Measurements from ENCODE around the gene CCNY. TPM values are rescaled to one million over a fixed set of nuclear protein-coding genes. Genes with fewer than 3 reads are reported as not detected.

CCNY gene
- total and polyA plus RNA-seq, 2 donors (not counting 1 experiment from before 2014, with no cell fraction given), result 34.1 to 64.9 TPM

GRCh38 chr10:35498693-35499092, 162.4 kb downstream of the CCNY start:
- peaks cover 3 to 8% of the 10 kb centered on the region in 2 experiments for H3K36me3 ChIP-seq (replicated peaks in 1 of 2; ENCODE audit: control extremely low read depth in 1 of 2, control insufficient read depth in 1 of 2, extremely low read depth in 1 of 2, insufficient read depth in 2 of 2, low read length in 1 of 2)
- peaks cover 54% of the 10 kb centered on the region for H3K79me2 ChIP-seq (ENCODE audit: control insufficient read depth, insufficient read depth, low read length)
- H2AFZ ChIP-seq (ENCODE audit: insufficient read depth, low read depth, low read length, poor library complexity, severe bottlenecking), result no peak overlapping the region
- peak overlapping the region; percentile 71 for H3K4me3 Mint-ChIP-seq
- peaks cover 59 to 65% of the 10 kb centered on the region in 2 donors for H3K4me1 ChIP-seq (ENCODE audit: control insufficient read depth in 2 of 2, insufficient read depth in 2 of 2, low read length in 2 of 2)
- H3K9ac ChIP-seq (ENCODE audit: low read length), result peak overlapping the region; percentile 42
- H3K9me3 Mint-ChIP-seq (ENCODE audit: insufficient read depth), result no peaks in the 10 kb centered on the region
- H3K27ac ChIP-seq (ENCODE audit: low read length in 2 of 2), result peak overlapping the region; percentile 5 to 68
- peak overlapping the region; percentile 73 for H3K27ac Mint-ChIP-seq
- no peak overlapping the region for H3K4me3 ChIP-seq (ENCODE audit: control extremely low read depth in 1 of 5, extremely low read depth in 1 of 5, insufficient read depth in 1 of 5, low read depth in 2 of 5, low read length in 4 of 5)
- H3K9me3 ChIP-seq (ENCODE audit: control extremely low read depth in 1 of 3, control insufficient read depth in 2 of 3, insufficient read depth in 1 of 3, low read length in 2 of 3), result no peaks in the 10 kb centered on the region
- H4K20me1 ChIP-seq (ENCODE audit: control insufficient read depth, insufficient read depth, low read length, poor library complexity, severe bottlenecking), result no peaks in the 10 kb centered on the region
- ChIA-PET CTCF (interaction anchor here (0.8 kb wide), 1 partner anchor 12 kb away, joined by 3 read pairs; no protein-coding TSS in a partner anchor), POLR2A (no interaction called here)
- 60% methylated on average over 5 of the region's 5 CpGs for WGBS (ENCODE audit: insufficient coverage)
- peak; percentile 56 for DNase-seq
- no peaks in the 10 kb centered on the region for H3K27me3 Mint-ChIP-seq
- no peaks in the 10 kb centered on the region for H3K27me3 ChIP-seq (replicated peaks in 1 of 4; ENCODE audit: control extremely low read depth in 1 of 4, control insufficient read depth in 3 of 4, insufficient read depth in 4 of 4, low read length in 3 of 4)
- intact Hi-C loops (cut with micrococcal nuclease), result loop anchor here (10.0 kb wide), 1 partner anchor 46 kb away; no protein-coding TSS in a partner anchor
- H3K4me2 ChIP-seq (replicated peaks; ENCODE audit: low read depth, low read length, poor library complexity, severe bottlenecking), result peak overlapping the region; percentile 59
- H3K4me1 Mint-ChIP-seq, result peaks cover 66% of the 10 kb centered on the region
- peak; percentile 72 for ATAC-seq (ENCODE audit: low read depth)
- TF ChIP-seq EZH2 (IDR thresholded peaks at IDR 0.05; ENCODE audit: borderline replicate concordance, insufficient read depth, low read depth, low read length, poor library complexity, severe bottlenecking), result no peak
- no peak for TF ChIP-seq CTCF (IDR thresholded peaks at IDR 0.05)

GRCh38 chr10:35501923-35502322, 165.6 kb downstream of the CCNY start:
- Histone ChIP-seq H3K9ac (ENCODE audit: low read length) (no peak overlapping the region), H3K9me3 (ENCODE audit: control extremely low read depth in 1 of 3, control insufficient read depth in 2 of 3, insufficient read depth in 1 of 3, low read length in 2 of 3) (no peaks in the 10 kb centered on the region), H4K20me1 (ENCODE audit: control insufficient read depth, insufficient read depth, low read length, poor library complexity, severe bottlenecking) (no peaks in the 10 kb centered on the region), H3K27me3 (replicated peaks in 1 of 4; ENCODE audit: control extremely low read depth in 1 of 4, control insufficient read depth in 3 of 4, insufficient read depth in 4 of 4, low read length in 3 of 4) (no peaks in the 10 kb centered on the region), H3K4me3 (ENCODE audit: control extremely low read depth in 1 of 5, extremely low read depth in 1 of 5, insufficient read depth in 1 of 5, low read depth in 2 of 5, low read length in 4 of 5) (no peak overlapping the region), H3K79me2 (ENCODE audit: control insufficient read depth, insufficient read depth, low read length) (peaks cover 71% of the 10 kb centered on the region), H3K4me2 (replicated peaks; ENCODE audit: low read depth, low read length, poor library complexity, severe bottlenecking) (no peak overlapping the region), H3K27ac (ENCODE audit: low read length in 2 of 2) (no peak overlapping the region), H2AFZ (ENCODE audit: insufficient read depth, low read depth, low read length, poor library complexity, severe bottlenecking) (no peak overlapping the region), H3K36me3 (replicated peaks in 1 of 2; ENCODE audit: control extremely low read depth in 1 of 2, control insufficient read depth in 1 of 2, extremely low read depth in 1 of 2, insufficient read depth in 2 of 2, low read length in 1 of 2) (peaks cover 3 to 8% of the 10 kb centered on the region in 2 experiments), H3K4me1 (ENCODE audit: control insufficient read depth in 2 of 2, insufficient read depth in 2 of 2, low read length in 2 of 2) (peaks cover 33 to 41% of the 10 kb centered on the region in 2 donors)
- Mint-ChIP-seq H3K9me3 (ENCODE audit: insufficient read depth) (no peaks in the 10 kb centered on the region), H3K4me1 (peaks cover 48% of the 10 kb centered on the region), H3K4me3 (no peak overlapping the region), H3K27ac (no peak overlapping the region), H3K27me3 (no peaks in the 10 kb centered on the region)
- POLR2A ChIA-PET, result no interaction called here
- WGBS (ENCODE audit: insufficient coverage), result no CpG with 5 or more reads among the region's 2 CpGs
- intact Hi-C loops (cut with micrococcal nuclease), result loop anchor here (10.0 kb wide), 2 partner anchors 47 to 87 kb away; no protein-coding TSS in a partner anchor
- no peak for ATAC-seq (ENCODE audit: low read depth)
- no peak for TF ChIP-seq EZH2 (IDR thresholded peaks at IDR 0.05; ENCODE audit: borderline replicate concordance, insufficient read depth, low read depth, low read length, poor library complexity, severe bottlenecking)
- no peak for TF ChIP-seq CTCF (IDR thresholded peaks at IDR 0.05)
- DNase-seq, result no peak
- CTCF ChIA-PET, result no interaction called here
